SK-N-SH treated with all-trans-retinoic acid at 6 μM for 48 hours (cell line): ENCODE results near the gene PDGFB.

Experiments
- ATAC-seq: fragments of 200-7000 bp; cut with Tn5 transposase; 3 replicates; pipeline ENCODE4 v1.9.1; 2020; ENCODE audit warnings: mild to moderate bottlenecking, moderate library complexity
- ARNTL ChIP-seq: fragments of 450-650 bp; formaldehyde crosslinking; IDR thresholded peaks from 2 replicates; pipeline ENCODE4 v1.5.0; 2020; ENCODE audit warnings: low read depth, mild to moderate bottlenecking, moderate library complexity, borderline replicate concordance
- BACH2 ChIP-seq: fragments of 250-450 bp; sonication (Bioruptor Pico); IDR thresholded peaks from 2 replicates; pipeline ENCODE4 v1.9.0; 2021; ENCODE audit warnings: mild to moderate bottlenecking, borderline replicate concordance
- ESRRG ChIP-seq: fragments of 250-450 bp; sonication (Bioruptor Pico); IDR thresholded peaks from 2 replicates; pipeline ENCODE4 v1.6.1; 2021; ENCODE audit warnings: mild to moderate bottlenecking
- ISL1 ChIP-seq: fragments of 250-450 bp; sonication (Bioruptor Pico); IDR thresholded peaks from 2 replicates; pipeline ENCODE4 v2.1.2; 2022; ENCODE audit warnings: mild to moderate bottlenecking, moderate library complexity
- PPARA ChIP-seq: fragments of 250-450 bp; sonication (Bioruptor Pico); IDR thresholded peaks from 2 replicates; pipeline ENCODE4 v1.5.0; 2020; ENCODE audit warnings: mild to moderate bottlenecking, borderline replicate concordance
- SNAI2 ChIP-seq: fragments of 250-450 bp; sonication (Bioruptor Pico); IDR thresholded peaks from 2 replicates; pipeline ENCODE4 v1.5.0; 2020; ENCODE audit warnings: mild to moderate bottlenecking, moderate library complexity
- TCF4 ChIP-seq: fragments of 250-450 bp; sonication (Bioruptor Pico); IDR thresholded peaks from 2 replicates; pipeline ENCODE4 v1.8.0; 2021; ENCODE audit warnings: mild to moderate bottlenecking, moderate library complexity, borderline replicate concordance
- TOX ChIP-seq: fragments of 250-450 bp; sonication (Bioruptor Pico); IDR thresholded peaks from 2 replicates; pipeline ENCODE4 v1.8.0; 2021; ENCODE audit warnings: mild to moderate bottlenecking, moderate library complexity, borderline replicate concordance
- ZC3H10 ChIP-seq: fragments of 250-450 bp; sonication (Bioruptor Pico); IDR thresholded peaks from 2 replicates; pipeline ENCODE4 v1.5.1; 2021; ENCODE audit warnings: mild to moderate bottlenecking, moderate library complexity
- ZFP3 ChIP-seq: fragments of 250-450 bp; sonication (Bioruptor Pico); IDR thresholded peaks from 2 replicates; pipeline ENCODE4 v1.5.0; 2020; ENCODE audit warnings: mild to moderate bottlenecking, moderate library complexity
- ZNF70 ChIP-seq: fragments of 450-650 bp; formaldehyde crosslinking; IDR thresholded peaks from 2 replicates; pipeline ENCODE4 v1.5.0; 2020; ENCODE audit warnings: mild to moderate bottlenecking, moderate library complexity
- ZNF8 ChIP-seq: fragments of 450-650 bp; formaldehyde crosslinking; IDR thresholded peaks from 2 replicates; pipeline ENCODE4 v1.5.0; 2020; ENCODE audit warnings: mild to moderate bottlenecking, moderate library complexity
- TF ChIP-seq, protein P1 (sequence below): fragments of 250-450 bp; sonication (Bioruptor Pico); IDR thresholded peaks from 2 replicates; pipeline ENCODE4 v1.5.0; 2020; ENCODE audit warnings: mild to moderate bottlenecking, moderate library complexity
- TF ChIP-seq, protein P2 (sequence below): fragments of 250-450 bp; sonication (Bioruptor Pico); IDR thresholded peaks from 2 replicates; pipeline ENCODE4 v1.8.0; 2020; ENCODE audit warnings: mild to moderate bottlenecking, moderate library complexity, borderline replicate concordance
- TF ChIP-seq, protein P3 (sequence below): fragments of 250-450 bp; sonication (Bioruptor Pico); IDR thresholded peaks from 2 replicates; pipeline ENCODE4 v1.8.0; 2021; ENCODE audit warnings: low read depth, mild to moderate bottlenecking, moderate library complexity, borderline replicate concordance
- TF ChIP-seq, protein P4 (sequence below): fragments of 250-450 bp; sonication (Bioruptor Pico); IDR thresholded peaks from 2 replicates; pipeline ENCODE4 v1.5.1; 2021; ENCODE audit warnings: mild to moderate bottlenecking, moderate library complexity
- TF ChIP-seq, protein P5 (sequence below): fragments of 250-450 bp; sonication (Bioruptor Pico); IDR thresholded peaks from 2 replicates; pipeline ENCODE4 v1.5.1; 2020; ENCODE audit warnings: low read depth, mild to moderate bottlenecking, moderate library complexity

The PDGFB gene

DNA sequence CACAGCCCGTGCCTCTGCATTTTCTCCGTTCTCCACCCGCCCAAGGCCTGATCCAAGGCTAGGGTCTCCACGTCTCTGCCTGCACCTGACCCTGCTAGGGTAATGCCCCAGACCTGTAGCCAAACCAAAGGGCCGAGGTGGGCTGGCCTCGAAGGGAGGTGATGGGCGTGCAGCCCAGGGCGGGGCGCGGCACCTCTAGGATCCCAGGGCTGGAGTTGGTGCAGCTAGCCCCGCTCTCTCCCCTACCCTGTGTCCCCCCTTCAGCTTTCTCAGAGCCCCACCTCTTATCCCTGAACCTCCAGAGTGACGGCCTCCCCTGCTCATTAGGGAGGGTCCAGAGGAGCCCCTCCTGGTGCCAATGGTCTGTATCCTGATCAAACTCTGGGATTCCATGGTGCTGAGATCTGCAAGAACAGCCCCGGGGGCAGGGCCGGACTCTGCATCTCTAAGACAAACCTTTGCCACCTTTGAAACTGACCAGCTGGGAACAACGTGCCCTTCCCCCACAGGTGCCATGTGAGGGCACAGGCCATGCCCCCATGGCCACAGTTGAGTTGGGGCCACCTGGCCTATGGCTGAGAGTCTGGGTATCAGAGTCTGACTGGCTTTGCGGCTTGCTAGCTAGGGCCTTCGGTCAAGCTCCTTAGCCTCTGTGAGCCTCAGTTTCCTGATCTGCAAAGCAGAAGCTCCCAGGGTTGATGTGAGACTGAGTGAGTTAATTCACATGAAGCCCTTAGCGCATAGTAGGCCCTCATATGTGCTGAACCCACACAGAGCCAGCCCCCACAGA, 69.2 kb downstream of the PDGFB start (continued):
- TF ChIP-seq, protein P1, sequence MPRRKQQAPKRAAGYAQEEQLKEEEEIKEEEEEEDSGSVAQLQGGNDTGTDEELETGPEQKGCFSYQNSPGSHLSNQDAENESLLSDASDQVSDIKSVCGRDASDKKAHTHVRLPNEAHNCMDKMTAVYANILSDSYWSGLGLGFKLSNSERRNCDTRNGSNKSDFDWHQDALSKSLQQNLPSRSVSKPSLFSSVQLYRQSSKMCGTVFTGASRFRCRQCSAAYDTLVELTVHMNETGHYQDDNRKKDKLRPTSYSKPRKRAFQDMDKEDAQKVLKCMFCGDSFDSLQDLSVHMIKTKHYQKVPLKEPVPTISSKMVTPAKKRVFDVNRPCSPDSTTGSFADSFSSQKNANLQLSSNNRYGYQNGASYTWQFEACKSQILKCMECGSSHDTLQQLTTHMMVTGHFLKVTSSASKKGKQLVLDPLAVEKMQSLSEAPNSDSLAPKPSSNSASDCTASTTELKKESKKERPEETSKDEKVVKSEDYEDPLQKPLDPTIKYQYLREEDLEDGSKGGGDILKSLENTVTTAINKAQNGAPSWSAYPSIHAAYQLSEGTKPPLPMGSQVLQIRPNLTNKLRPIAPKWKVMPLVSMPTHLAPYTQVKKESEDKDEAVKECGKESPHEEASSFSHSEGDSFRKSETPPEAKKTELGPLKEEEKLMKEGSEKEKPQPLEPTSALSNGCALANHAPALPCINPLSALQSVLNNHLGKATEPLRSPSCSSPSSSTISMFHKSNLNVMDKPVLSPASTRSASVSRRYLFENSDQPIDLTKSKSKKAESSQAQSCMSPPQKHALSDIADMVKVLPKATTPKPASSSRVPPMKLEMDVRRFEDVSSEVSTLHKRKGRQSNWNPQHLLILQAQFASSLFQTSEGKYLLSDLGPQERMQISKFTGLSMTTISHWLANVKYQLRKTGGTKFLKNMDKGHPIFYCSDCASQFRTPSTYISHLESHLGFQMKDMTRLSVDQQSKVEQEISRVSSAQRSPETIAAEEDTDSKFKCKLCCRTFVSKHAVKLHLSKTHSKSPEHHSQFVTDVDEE (CRISPR knock-in tag) = no peak
- TF ChIP-seq ARNTL = no peak

DNA sequence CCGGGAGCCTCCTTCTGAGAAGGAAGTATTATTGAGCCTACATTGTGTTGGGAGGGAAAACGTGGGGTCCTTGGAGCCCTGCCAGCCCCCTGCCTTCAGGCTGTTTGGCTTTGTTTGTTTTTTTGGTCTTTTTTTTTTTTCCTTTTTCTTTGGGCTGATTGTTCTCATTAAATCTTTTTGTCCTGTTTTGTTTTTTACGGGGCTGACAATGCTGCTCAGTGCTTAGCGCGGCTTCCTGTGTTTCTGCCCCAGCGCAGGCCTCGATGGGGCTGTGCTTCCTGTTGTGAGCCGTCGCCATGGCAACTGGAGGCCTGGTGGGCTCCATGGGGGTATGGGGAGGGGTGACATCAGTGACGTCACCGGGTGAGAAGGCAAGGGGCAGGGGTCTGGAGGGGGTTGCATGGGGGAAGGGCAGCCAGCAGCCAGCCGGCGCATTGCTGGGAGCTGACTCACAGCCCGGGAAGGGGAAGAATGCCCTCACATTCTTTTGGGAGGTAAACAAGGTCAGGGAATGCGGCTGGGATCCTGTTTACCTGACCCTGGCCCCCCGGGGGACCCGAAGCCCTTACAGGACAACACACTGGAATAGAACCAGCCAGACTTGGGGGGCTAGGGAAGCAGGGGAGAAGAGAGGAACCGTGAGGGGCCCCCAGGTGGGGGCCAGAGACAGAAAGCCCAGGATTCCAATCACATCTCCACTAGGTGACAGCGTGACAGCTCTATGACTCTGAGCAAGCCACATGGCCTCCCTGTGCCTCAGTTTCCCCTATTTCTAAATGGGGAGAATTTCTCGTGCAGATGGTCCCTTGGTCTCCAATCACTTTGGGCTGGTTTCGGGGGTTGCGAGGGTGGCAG, 70.1 kb downstream of the PDGFB start:
- TF ChIP-seq TOX (CRISPR knock-in tag) = no peak
- TF ChIP-seq BACH2 = no peak
- TF ChIP-seq ZFP3 (CRISPR knock-in tag) = no peak
- TF ChIP-seq ISL1 (CRISPR knock-in tag) = no peak
- no peak for TF ChIP-seq ZNF8 (CRISPR knock-in tag)
- no peak for TF ChIP-seq ZC3H10 (CRISPR knock-in tag)
- no peak for TF ChIP-seq ZNF70 (CRISPR knock-in tag)
- TF ChIP-seq, protein P1 (CRISPR knock-in tag) = no peak
- TF ChIP-seq SNAI2 (CRISPR knock-in tag) = no peak
- TF ChIP-seq PPARA (CRISPR knock-in tag) = no peak
- TF ChIP-seq, protein P2, sequence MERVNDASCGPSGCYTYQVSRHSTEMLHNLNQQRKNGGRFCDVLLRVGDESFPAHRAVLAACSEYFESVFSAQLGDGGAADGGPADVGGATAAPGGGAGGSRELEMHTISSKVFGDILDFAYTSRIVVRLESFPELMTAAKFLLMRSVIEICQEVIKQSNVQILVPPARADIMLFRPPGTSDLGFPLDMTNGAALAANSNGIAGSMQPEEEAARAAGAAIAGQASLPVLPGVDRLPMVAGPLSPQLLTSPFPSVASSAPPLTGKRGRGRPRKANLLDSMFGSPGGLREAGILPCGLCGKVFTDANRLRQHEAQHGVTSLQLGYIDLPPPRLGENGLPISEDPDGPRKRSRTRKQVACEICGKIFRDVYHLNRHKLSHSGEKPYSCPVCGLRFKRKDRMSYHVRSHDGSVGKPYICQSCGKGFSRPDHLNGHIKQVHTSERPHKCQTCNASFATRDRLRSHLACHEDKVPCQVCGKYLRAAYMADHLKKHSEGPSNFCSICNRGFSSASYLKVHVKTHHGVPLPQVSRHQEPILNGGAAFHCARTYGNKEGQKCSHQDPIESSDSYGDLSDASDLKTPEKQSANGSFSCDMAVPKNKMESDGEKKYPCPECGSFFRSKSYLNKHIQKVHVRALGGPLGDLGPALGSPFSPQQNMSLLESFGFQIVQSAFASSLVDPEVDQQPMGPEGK (CRISPR knock-in tag) = no peak
- TF ChIP-seq, protein P3, sequence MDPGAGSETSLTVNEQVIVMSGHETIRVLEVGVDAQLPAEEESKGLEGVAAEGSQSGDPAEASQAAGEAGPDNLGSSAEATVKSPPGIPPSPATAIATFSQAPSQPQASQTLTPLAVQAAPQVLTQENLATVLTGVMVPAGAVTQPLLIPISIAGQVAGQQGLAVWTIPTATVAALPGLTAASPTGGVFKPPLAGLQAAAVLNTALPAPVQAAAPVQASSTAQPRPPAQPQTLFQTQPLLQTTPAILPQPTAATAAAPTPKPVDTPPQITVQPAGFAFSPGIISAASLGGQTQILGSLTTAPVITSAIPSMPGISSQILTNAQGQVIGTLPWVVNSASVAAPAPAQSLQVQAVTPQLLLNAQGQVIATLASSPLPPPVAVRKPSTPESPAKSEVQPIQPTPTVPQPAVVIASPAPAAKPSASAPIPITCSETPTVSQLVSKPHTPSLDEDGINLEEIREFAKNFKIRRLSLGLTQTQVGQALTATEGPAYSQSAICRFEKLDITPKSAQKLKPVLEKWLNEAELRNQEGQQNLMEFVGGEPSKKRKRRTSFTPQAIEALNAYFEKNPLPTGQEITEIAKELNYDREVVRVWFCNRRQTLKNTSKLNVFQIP (CRISPR knock-in tag) = no peak
- TF ChIP-seq, protein P4, sequence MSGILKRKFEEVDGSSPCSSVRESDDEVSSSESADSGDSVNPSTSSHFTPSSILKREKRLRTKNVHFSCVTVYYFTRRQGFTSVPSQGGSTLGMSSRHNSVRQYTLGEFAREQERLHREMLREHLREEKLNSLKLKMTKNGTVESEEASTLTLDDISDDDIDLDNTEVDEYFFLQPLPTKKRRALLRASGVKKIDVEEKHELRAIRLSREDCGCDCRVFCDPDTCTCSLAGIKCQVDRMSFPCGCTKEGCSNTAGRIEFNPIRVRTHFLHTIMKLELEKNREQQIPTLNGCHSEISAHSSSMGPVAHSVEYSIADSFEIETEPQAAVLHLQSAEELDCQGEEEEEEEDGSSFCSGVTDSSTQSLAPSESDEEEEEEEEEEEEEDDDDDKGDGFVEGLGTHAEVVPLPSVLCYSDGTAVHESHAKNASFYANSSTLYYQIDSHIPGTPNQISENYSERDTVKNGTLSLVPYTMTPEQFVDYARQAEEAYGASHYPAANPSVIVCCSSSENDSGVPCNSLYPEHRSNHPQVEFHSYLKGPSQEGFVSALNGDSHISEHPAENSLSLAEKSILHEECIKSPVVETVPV (CRISPR knock-in tag) = no peak
- no peak for TF ChIP-seq ESRRG (CRISPR knock-in tag)
- TF ChIP-seq TCF4 = no peak
- TF ChIP-seq, protein P5, sequence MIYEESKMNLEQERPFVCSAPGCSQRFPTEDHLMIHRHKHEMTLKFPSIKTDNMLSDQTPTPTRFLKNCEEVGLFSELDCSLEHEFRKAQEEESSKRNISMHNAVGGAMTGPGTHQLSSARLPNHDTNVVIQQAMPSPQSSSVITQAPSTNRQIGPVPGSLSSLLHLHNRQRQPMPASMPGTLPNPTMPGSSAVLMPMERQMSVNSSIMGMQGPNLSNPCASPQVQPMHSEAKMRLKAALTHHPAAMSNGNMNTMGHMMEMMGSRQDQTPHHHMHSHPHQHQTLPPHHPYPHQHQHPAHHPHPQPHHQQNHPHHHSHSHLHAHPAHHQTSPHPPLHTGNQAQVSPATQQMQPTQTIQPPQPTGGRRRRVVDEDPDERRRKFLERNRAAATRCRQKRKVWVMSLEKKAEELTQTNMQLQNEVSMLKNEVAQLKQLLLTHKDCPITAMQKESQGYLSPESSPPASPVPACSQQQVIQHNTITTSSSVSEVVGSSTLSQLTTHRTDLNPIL (CRISPR knock-in tag) = no peak
- ATAC-seq = peak; percentile 65
